ENCODE measurements around the gene TLE4.

TLE4 gene

DNA sequence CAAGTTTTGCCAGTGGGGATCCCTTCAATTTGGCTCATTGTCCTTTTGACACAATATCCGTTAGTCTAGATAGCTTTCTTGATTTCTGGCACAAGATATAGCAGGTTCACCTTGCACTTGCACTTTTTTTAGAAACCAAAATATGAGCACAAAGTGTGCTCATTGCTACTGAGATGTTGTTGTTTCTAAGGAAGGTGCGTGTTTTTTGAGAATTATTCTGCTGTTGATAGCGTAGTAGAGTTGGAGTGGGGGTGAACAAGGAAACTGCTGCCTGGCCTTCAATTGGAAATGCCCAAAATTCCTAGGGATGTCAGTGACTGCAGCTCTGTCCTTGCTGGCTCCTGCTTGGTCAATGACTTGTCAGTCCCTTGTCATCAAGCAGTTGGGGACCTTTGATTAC is 73.3 kb downstream of the TLE4 start:
- Histone ChIP-seq H3K4me3 (ENCODE audit: low read length) (no peak overlapping the region), H3K9me3 (ENCODE audit: control insufficient read depth, insufficient read depth, low read length) (no peaks in the 10 kb centered on the region), H3K4me2 (ENCODE audit: low read length) (no peak overlapping the region), H3K27ac (ENCODE audit: low read depth, low read length) (no peak overlapping the region), H3F3A (ENCODE audit: control insufficient read depth, insufficient read depth) (no peaks in the 10 kb centered on the region), H3K4me1 (ENCODE audit: control insufficient read depth, low read length) (no peaks in the 10 kb centered on the region), H3K36me3 (ENCODE audit: control insufficient read depth, low read length) (0 out of 2 replicates have a peak, but pooled peaks cover 2% of the 10 kb centered on the region), H4K20me1 (ENCODE audit: control insufficient read depth, insufficient read depth, low read depth, low read length) (no peaks in the 10 kb centered on the region), H3K27me3 (ENCODE audit: control insufficient read depth, low read length) (no peaks in the 10 kb centered on the region), H3K9me2 (replicated peaks; ENCODE audit: control insufficient read depth, low read length) (no peaks in the 10 kb centered on the region), H3K79me2 (ENCODE audit: control insufficient read depth, low read length) (no peaks in the 10 kb centered on the region)
- no peak for TF ChIP-seq EZH2phosphoT487 (IDR thresholded peaks at IDR 0.05; ENCODE audit: borderline replicate concordance, low read length)
- TF ChIP-seq CTCF (IDR thresholded peaks at IDR 0.05; ENCODE audit: low read depth, low read length, poor library complexity, severe bottlenecking) = no peak

- H3F3A ChIP-seq (ENCODE audit: control insufficient read depth, insufficient read depth) = no peaks in the 10 kb centered on the region
- H3K36me3 ChIP-seq (ENCODE audit: control insufficient read depth, low read length) = 0 out of 2 replicates have a peak, but pooled peaks cover 2% of the 10 kb centered on the region
- H3K9me2 ChIP-seq (replicated peaks; ENCODE audit: control insufficient read depth, low read length) = no peaks in the 10 kb centered on the region
- H3K79me2 ChIP-seq (ENCODE audit: control insufficient read depth, low read length) = no peaks in the 10 kb centered on the region
- H3K9me3 ChIP-seq (ENCODE audit: control insufficient read depth, insufficient read depth, low read length) = no peaks in the 10 kb centered on the region
- no peaks in the 10 kb centered on the region for H3K4me1 ChIP-seq (ENCODE audit: control insufficient read depth, low read length)
- H3K27me3 ChIP-seq (ENCODE audit: control insufficient read depth, low read length) = no peaks in the 10 kb centered on the region
- TF ChIP-seq EZH2phosphoT487 (IDR thresholded peaks at IDR 0.05; ENCODE audit: borderline replicate concordance, low read length) (no peak), CTCF (IDR thresholded peaks at IDR 0.05; ENCODE audit: low read depth, low read length, poor library complexity, severe bottlenecking) (no peak)
- H3K4me2 ChIP-seq (ENCODE audit: low read length) = no peak overlapping the region
- H3K27ac ChIP-seq (ENCODE audit: low read depth, low read length) = no peak overlapping the region
- no peak overlapping the region for H3K4me3 ChIP-seq (ENCODE audit: low read length)
- no peaks in the 10 kb centered on the region for H4K20me1 ChIP-seq (ENCODE audit: control insufficient read depth, insufficient read depth, low read depth, low read length)
Measured at GRCh38 chr9:79646096-79646495, 74.3 kb downstream of the TLE4 start.

DNA sequence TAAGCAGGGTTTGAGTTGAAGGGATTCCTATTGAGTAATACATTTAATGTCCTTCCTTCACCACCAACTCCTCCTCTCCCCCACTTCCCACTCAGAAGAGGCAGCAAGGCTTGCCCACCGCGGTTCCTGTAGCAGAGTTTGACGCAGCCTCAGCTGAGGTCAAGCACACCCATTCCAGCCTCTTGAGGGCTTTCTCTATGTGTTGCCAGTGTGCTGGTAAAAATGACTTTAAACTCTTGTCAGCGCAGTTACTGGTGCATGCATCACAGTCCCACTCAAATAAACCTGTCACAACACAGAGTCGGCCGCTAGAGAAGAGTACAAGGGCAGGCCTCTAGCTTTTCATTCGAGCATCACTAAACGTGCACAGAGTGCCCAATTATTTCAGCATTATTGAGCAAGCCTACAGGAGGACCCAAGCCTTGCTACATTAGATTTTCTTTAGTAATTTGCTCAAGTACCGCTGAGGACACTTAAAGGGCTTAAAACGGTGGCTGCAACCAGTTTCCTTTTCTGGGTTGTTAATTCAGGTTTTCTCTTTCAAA is 79.6 kb downstream of the TLE4 start:
- no peak overlapping the region for H3K4me3 ChIP-seq (ENCODE audit: low read length)
- no peaks in the 10 kb centered on the region for H3K4me1 ChIP-seq (ENCODE audit: control insufficient read depth, low read length)
- TF ChIP-seq EZH2phosphoT487 (IDR thresholded peaks at IDR 0.05; ENCODE audit: borderline replicate concordance, low read length) (no peak), CTCF (IDR thresholded peaks at IDR 0.05; ENCODE audit: low read depth, low read length, poor library complexity, severe bottlenecking) (no peak)
- no peaks in the 10 kb centered on the region for H3K9me2 ChIP-seq (replicated peaks; ENCODE audit: control insufficient read depth, low read length)
- H3K27ac ChIP-seq (ENCODE audit: low read depth, low read length) = no peak overlapping the region
- no peaks in the 10 kb centered on the region for H3F3A ChIP-seq (ENCODE audit: control insufficient read depth, insufficient read depth)
- H3K79me2 ChIP-seq (ENCODE audit: control insufficient read depth, low read length) = no peaks in the 10 kb centered on the region
- H4K20me1 ChIP-seq (ENCODE audit: control insufficient read depth, insufficient read depth, low read depth, low read length) = no peaks in the 10 kb centered on the region
- H3K4me2 ChIP-seq (ENCODE audit: low read length) = no peak overlapping the region
- H3K36me3 ChIP-seq (ENCODE audit: control insufficient read depth, low read length) = peaks cover 11% of the 10 kb centered on the region
- no peaks in the 10 kb centered on the region for H3K27me3 ChIP-seq (ENCODE audit: control insufficient read depth, low read length)
- no peaks in the 10 kb centered on the region for H3K9me3 ChIP-seq (ENCODE audit: control insufficient read depth, insufficient read depth, low read length)

Measured in DOHH2 (cell line).